Stimulated activated CD4-positive, alpha-beta T cell treated with anti-CD3 and anti-CD28 coated beads, TNF-alpha, amount 100 ng/mL, for 4 hours (primary cell): ENCODE measurements around the gene RNF215.
"Not testable (repeated sequence)": the region's sequence is repeated elsewhere in the genome, so short reads cannot be mapped to it uniquely, and the experiment has no call there.

ENCODE experiments used
- DNase-seq, 3 experiments: peaks; one replicate each; pipeline ENCODE4 v3.0.0-alpha.2; 2020; ENCODE audit warnings: low read depth in 3 of 3

Gene RNF215

DNA sequence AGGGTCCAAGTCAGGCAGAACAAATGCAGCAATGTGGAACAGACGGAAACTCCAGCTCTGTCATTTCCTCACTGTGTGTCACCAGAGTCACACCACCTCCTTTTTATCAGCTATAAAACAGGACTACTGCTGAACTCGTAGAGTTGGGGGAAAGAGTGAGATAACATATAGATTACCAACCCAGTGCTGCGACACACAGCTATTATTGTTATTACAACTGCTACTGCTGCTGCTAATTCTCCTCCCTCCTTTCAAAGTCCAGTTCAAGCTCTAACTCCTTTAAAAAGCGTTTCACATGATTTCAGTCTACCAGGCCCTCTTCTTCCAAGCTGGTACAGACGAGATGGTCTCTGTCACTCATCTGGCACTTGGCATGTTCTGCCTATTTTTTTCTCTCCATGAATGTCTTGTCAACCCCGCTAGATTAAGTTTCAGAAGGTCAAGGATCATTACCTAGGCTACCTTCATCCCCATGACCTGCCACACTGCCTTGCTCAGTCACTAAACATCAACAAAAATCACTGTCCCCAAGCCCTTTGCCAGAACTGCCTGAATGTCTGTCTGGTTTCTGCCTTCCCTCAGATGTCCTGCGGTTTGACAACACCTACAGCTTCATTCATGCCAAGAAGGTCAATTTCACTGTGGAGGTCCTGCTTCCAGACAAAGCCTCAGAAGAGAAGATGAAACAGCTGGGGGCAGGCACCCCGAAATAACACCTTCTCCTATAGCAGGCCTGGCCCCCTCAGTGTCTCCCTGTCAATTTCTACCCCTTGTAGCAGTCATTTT is 34.7 kb upstream of the RNF215 start:
- no peak for DNase-seq

DNA sequence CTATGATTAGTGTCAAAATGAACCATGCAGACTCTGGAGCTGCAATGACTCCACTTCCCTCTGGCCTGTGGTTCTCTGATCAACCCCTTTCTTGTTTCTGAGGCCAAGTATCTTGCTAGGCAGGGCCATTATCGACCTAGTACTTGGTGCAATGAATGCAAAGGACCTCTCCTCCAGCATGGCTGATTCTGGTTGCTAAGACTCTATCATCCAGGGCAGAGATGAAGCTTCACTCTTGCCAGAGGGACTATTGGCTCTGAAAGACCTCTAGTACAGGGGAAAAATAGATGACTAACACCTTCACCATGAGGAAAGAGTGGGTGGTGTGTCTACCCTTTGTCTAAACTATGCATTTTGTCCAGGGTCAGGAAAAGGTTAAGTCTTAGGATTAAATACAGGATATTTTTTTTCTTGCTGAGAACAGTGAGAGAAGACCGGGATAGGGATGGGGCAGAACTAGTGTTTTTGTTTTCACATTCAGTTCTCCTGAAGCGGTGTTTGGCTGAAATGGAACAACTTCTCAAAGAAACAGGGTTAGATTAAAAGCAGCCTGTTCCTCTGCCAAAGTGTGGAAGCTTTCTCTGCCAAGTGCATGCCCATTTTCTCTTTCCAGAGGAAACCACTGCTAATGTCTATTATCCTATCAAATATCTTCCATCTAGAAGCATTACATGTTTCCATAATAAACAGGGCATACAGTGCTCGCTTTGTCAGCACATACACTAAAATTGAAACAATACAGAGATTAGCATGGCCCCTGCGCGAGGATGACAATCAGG is 33.3 kb upstream of the RNF215 start:
- no peak for DNase-seq

DNA sequence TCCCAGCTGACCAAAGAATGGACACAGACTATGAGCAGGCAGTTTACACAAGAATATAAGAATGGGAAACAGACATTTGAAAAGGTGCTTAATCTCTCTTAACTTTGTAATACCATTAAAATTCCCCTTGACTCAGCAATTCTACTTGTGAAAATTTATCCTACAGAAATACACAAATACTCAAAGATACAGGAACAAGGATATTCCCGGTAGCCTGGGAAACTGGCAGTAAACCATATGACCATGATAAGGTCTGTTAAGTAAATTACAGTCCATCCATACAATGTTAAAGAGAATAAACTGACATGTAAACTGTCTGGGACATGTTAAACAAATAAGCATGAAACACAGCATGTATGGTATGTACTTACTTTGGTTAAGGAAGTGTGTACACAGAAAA is 29.6 kb upstream of the RNF215 start:
- DNase-seq: no peak

DNA sequence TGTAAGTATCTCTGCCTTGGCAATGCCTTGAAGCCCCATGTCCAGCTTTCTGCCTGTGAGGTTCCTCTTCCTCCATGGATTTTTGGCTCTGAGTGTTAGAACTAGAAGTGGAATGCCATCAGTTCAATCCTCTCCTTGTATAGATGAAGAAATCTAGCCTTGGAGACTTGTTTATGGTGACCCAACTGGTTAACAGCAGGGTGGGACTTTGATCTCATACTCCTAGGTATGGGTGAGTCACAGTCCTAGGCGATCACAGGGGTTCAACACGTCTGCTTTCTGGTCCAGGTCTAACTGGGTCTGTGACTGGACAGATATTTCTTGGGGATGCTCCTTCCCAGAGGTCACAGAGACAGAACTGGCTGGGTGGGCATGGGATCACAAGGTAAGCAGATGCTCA is 29.2 kb upstream of the RNF215 start:
- DNase-seq: no peak

DNA sequence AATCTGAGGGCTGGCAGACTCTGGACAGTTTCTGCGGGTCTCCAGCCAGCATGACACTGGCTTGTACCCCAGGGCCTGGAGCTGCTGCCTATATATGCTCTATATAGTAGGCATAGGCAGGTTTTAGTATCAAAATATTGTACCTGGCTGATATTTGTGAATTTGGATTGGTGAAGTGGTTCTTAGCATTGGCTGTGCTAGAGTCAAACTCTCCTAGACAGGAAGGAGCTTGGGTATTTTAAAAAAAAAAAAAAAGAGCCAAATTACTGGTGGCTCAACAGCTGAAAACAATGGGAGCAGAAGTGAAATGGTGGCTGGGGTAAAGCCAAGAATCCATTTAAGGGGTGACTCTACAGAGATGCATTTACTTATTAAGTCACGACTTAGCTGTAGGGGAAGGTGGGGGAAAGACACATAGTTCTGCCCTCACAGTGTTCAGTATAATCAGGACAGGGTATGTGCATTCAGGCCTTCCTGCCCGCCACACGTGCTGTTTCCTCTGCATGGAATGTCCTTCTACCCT is 27.4 kb upstream of the RNF215 start:
- no peak for DNase-seq

DNA sequence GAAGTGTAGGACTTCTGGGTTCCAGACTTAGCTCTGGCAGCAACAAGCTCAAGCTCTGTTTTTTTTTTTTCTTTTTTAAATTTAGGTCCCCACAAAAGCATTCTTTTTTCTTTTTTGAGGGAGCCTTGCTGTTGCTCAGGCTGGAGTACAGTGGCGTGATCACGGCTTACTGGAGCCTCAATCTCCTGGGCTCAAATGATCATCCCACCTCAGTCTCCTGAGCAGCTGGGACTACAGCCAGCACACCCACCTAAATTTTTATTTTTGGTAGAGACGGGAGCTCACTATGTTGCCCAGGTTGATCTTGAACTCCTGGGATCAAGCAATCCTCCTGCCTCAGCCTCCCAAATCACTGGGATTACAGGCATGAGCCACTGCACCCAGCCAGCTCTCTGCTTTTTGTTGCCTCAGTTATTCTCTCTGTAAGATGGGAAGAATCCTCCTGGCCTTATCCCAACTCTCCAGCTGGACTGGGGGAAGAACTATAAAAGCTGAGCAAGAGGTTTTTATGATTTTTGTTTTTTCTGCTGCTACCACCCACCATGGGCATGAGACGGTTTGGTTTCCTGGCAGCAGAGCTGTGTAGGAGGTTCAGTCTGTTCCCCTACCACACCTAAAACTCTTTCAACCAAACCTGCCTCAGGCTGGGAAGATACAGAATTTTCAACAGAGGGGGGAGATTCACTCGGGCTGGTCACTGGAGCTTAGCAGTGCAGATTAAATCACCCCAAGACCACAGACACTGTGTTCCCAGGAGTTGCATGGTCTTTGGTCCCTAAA is 26.7 kb upstream of the RNF215 start:
- DNase-seq: no peak

DNA sequence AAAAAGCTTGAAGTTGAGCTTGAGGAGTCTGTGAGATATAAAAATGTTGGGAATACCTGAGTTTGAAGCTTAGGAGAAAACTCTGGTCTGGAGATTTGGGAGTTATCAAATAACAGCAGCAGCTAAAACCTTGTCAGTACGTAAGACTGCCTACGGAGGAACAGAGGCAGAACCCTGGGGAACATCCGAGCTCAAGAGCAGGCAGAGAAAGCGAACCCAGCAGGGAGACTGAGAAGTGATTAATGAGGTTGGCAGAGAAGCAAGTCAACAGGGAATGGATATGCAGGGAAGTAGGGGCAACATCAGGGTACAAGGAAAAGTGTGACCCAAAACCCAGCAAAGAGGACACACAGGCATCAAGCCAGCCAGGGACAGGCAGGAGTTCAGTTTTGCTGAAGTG is 25.8 kb upstream of the RNF215 start:
- DNase-seq: no peak

DNA sequence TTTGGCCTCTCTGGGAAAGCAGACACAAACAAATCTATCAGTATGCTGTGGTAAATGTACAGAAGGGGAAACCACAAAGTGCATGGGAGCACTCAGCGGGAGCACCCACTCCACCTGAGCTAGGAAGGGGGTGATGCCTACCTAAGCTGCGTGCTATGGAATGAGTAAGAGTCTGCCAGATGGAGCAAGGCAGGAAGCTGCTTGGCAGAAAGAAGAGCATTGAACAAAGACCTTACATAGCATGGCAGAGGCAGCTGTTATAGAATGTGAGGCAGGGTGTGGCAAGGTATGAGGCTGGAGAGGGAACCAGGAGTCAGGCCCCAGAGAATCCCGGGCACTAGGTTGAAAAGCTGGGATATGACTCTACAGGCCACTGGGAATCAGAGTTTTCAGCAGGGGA is 24.6 kb upstream of the RNF215 start:
- no peak for DNase-seq

DNA sequence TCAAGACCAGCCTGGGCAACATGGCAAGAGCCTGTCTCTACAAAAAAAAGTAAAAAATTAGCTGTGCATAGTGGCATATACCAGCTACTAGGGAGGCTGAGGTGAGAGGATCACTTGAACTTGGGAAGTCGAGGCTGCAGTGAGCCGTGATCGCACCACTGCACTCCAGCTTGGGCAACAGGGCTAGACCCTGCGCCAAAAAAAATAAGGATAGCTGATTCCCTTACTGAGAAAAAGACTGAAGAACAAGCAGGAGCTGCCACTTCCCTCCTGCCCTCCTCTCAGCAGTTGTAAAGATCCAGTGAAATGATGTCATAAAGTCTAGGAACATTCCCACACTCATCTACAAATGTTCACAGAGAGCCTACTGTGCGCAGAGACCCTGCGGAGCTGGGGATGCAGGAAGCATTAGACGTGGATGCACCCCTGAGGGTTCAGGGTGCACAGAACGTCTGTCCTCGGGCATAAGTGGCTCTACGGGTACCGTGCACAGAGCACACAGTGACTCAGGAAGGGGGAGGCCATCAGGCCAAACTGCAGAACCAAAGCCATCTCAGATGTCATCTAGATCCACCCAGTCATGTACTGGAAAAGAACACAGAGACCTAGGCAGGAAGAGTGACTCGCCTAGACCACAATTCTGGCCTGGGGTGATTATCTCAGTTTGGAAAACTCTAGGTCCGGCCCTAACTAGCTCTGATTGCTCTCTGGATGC is 21.3 kb upstream of the RNF215 start:
- no peak for DNase-seq

DNA sequence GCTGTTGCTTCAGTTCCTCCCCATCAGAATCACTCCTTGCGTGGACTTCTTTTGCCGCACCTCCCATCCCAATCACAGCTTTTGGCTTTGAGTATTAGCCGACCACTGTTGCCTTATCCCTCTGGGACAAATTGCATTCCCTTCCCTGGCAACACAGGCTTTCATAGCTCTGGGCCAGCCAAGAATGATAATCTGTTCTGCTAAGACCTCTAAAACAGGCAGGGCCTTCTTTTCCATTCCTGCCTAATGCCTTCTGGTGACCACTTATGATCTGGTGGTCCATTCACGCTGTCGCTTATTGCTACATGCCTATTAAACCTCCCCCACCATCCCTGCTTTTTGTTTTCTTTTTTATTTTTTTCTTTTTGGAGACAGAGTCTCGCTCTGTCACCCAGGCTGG is 19.2 kb upstream of the RNF215 start:
- no peak for DNase-seq

DNA sequence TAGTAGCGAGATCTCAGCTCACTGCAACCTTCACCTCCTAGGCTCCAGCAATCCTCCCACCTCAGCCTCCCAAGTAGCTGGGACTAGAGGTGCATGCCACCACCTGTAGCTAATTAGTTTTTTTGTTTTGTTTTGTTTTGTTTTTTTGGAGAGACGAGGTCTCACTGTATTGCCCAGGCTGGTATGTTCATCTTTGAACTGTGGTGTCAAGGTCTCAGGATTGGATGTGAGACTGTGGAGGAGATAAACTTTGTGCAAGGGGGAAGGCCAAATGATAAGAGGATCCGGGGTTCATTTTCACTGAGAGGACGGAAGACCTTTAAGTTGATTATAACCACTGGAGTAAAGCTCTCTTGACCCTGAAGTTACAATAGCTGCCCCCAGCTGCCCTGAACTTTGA is 18.5 kb upstream of the RNF215 start:
- no peak for DNase-seq

DNA sequence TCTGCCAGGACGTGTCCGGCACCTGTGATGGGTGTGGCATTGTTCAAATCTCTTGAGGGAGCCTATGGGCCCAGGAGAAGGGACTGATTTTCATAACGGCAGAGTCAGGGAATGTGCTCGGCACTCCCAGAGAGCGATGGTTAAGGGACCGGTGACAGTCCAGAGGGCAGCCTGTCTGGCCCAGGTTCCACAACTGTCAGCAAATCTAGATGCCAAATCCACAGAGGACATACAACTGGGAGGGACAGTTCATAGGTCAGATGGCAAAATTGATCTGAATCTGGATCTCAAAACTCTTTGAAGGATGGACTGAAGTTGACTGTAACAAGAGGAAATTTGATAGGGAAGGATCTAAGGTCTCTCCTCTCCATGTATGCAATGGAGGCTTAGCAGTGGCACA is 17.1 kb upstream of the RNF215 start:
- DNase-seq: no peak

DNA sequence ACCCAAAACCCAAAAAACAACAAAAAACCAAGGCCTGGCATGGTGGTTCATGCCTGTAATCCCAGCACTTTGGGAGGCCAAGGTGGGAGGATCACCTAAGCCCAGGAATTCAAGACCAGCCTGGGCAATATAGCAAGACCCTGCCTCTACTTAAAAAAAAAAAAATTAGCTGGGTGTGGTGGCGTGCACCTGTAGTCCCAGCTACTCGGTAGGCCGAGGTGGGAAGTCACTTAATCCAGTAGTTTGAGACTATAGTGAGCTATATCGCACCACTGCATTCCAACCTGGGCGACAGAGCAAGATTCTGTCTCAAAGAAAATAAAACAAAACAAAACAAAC is 15.5 kb upstream of the RNF215 start:
- DNase-seq: not testable (repeated sequence)

DNA sequence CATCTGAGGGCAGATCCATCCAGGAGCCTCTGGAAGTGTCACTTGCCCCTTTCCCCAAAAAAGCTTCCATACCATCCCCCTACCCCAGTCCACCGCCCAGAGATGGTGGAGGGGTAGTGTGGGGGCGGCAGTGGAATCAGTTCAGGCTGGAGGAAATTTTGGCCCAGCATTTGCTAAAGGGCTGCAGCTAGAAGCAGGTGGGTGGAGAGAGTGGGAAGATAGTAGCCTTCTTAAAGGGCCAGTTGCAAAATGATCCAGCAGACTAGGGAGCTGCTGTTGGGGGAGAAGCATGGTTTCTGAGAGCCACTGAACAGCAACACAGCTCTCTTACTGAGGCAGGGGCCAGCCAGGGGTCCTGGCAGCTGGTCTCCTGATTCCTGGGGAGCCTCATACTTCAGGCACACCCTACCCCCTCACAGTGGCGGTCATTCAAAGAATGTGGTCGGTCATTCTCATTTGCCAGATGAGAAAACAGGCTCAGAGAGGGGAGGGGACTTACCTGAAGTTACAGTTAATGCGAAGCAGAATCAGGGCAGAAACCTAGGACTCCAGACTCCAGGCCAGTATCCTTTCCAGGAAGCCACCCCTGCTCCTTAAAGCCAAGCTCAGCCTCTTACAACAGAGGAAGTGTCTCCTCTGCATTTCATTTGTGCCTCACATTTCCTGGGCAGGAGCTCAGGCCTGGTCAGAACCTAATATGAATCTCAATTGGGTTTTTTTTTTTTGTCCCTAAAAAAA is 15.0 kb upstream of the RNF215 start:
- DNase-seq: no peak

DNA sequence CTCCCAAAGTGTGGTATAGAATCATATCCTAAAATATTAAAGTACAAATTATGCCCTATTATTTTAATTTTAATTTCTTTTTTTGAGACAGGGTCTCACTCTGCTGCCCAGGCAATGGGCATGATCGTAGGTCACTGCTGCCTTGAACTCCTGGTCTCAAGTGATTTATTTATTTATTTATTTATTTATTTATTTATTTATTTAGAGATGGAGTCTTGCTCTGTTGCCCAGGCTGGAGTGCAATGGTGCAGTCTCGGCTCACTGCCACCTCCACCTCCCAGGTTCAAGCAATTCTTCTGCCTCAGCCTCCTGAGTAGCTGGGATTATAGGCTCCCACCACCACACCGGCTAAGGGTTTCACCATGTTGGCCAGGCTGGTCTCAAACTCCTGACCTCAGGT is 13.8 kb upstream of the RNF215 start:
- not testable (repeated sequence) for DNase-seq

DNA sequence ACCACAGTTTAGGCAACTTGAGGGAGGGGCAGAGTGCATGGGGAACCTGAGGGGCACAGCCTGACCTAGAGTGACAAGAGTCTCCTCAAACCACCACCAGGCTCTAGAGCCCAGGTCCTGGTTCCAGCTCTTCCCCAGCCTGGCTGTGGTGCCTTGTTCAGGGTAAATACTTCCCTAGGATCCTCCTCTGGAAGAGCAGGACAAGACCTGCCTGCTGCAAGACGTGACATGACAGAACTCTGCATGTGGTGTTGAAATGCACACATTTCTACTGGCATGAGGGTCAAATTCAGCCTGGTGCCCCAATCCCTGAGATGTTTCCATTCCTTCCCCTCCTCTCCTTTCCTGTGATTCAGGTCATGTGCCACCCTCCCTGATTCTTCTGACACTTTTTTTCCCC is 12.9 kb upstream of the RNF215 start:
- no peak for DNase-seq

DNA sequence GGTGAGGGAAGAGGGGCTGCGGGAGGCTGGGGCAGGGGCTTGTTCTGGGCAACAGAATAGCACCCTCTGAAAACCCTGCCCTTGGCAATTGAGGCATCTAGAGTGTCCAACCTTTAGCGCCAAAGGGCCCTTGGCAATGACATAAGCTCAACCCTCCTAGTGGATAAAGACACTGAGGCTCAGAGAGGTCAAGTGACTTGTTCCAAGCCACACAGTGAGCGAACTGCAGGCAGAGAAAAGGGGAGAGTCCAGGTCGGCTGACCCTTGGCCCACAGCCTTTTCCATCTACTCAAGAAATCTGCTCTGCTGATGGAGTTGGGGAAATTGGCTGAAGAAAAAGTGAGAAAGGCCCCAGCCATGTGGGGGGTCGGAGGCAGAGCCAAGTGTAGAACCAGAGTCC is 12.5 kb upstream of the RNF215 start:
- no peak for DNase-seq

DNA sequence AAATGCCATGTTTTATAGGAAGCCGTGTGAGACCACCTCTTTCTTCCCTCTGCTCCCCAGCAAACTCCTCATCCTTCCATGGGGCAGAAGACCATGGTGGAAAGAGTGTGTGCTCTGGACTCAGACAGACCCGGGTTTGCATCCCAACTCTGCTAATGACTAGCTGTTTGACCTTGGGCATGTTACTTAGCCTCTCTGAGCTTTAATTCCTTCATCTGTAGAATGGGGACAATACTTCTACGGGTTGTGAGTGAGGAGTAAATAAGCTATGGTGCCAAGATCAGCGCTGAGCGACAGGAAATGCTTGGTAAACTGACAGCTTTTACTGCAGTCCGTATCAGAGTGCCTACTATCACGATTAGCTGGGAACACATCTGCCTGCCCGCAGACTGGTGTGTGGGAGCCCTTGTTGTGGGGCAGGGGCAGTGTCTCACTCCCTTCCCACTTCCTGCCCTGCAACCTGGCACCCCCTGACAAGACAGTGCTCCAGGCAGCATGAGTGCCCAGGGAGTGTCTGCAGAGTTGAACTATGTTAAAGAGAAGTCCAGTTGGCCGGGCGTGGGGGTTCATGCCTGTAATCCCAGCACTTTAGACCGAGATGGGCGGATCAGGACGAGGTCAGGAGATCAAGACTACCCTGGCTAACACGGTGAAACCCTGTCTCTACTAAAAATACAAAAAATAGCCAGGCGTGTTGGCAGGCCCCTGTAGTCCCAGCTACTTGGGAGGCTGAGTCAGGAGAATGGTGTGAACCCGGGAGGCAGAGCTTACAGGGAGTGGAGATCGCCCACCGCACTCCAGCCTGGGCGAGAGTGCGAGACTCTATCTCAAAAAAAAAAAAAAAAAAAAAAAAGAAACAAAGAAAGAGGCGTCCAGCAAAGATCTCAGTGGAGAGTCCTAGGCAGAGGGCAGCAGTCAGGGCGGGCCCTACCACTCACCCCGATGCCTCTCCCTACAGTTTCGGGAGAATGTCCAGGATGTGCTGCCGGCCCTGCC is 11.8 kb upstream of the RNF215 start:
- DNase-seq: no peak

DNA sequence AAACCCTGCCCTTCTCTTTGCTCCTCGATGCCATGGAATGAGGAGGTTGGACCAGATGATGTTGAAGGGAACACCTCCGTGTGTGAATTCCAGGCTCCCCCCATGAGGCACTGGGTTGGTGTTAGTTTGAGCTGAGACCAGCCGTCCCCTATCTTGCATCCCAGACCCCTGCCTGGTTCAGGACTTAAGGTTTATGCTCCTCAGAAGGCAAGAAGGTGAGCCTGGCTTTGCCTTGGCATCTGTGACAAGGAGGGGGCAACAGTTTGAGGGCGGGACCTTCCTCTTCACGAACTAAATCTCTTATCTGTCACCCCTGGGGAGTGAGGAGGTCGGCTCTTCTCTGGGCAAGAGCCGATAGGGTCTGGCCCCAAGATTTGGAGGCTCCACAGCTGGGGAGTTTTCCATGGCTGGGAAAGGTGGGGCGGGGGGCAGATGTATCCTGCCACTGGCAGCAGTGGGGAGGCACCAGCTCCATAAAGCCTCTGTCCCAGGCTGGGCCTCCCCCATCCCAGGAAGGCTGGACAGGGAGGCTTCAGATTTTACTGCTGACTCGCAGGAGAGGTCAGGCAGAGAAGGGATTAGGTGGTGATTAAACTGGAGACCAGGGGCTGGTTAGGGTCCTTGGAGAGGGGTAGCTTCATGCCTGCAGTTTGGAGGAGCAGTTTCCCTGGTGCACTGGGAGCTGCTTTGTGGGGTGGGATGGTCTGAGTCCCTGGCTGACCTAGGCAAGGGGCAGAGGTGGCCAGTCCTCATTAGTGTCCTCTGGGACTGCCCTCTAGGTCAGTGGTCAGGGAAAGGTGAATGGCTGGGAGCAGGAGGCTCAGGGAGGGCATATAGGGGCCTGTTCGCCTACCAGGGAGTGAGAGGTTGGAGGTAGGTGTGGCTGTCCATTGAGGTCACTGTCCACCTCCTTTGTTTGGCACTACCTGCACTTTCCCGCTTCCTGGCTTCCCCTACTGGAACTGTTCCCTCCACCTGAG is 10.7 kb upstream of the RNF215 start:
- DNase-seq: no peak
